GM23338 (cell line): ENCODE measurements around the gene NUP214. TPM values are rescaled to one million over a fixed set of nuclear protein-coding genes. Genes with fewer than 3 reads are reported as not detected.

Source experiments
- ATAC-seq: fragments of 200-7000 bp; cut with Tn5 transposase; 3 replicates; pipeline ENCODE4 v1.9.1; 2020
- DNase-seq: peaks from one replicate; pipeline ENCODE4 v3.0.0-alpha.2; 2015; ENCODE audit warnings: low spot score
- H2AFZ ChIP-seq: fragments of 200-600 bp; sonication (generic); 2 replicates; pipeline ENCODE4 v1.8.0; 2016; ENCODE audit warnings: antibody characterized with exemption, mild to moderate bottlenecking, moderate library complexity
- H3F3A ChIP-seq: fragments of 200-600 bp; sonication (generic); replicated peaks from 2 replicates; pipeline ENCODE4 v1.8.0; 2017; ENCODE audit warnings: antibody characterized with exemption, mixed run types, low read depth
- H3K27ac ChIP-seq: fragments of 200-600 bp; sonication (generic); 2 replicates; pipeline ENCODE4 v1.6.1; 2016; ENCODE audit warnings: low read depth
- H3K27me3 ChIP-seq: fragments of 200-600 bp; sonication (generic); 2 replicates; pipeline ENCODE4 v1.8.0; 2016; ENCODE audit warnings: mild to moderate bottlenecking, mixed run types, moderate library complexity; ENCODE audit not compliant: insufficient read depth
- H3K36me3 ChIP-seq: fragments of 200-600 bp; sonication (generic); 2 replicates; pipeline ENCODE4 v1.8.0; 2016; ENCODE audit warnings: mild to moderate bottlenecking; ENCODE audit not compliant: insufficient read depth
- H3K4me1 ChIP-seq: fragments of 200-600 bp; sonication (generic); 2 replicates; pipeline ENCODE4 v1.8.0; 2016; ENCODE audit warnings: mild to moderate bottlenecking, moderate library complexity; ENCODE audit not compliant: insufficient read depth
- H3K4me2 ChIP-seq: fragments of 200-600 bp; sonication (generic); 2 replicates; pipeline ENCODE4 v1.7.1; 2017; ENCODE audit warnings: mixed run types
- H3K4me3 ChIP-seq: fragments of 200-600 bp; sonication (generic); 2 replicates; pipeline ENCODE4 v1.6.1; 2016; ENCODE audit warnings: mixed run types
- H3K79me2 ChIP-seq: fragments of 200-600 bp; sonication (generic); replicated peaks from 2 replicates; pipeline ENCODE4 v1.8.0; 2017; ENCODE audit warnings: mild to moderate bottlenecking; ENCODE audit not compliant: insufficient read depth
- H3K9me2 ChIP-seq: fragments of 200-600 bp; sonication (generic); 2 replicates; pipeline ENCODE4 v1.8.0; 2017; ENCODE audit not compliant: insufficient read depth
- H4K20me1 ChIP-seq: fragments of 200-600 bp; sonication (generic); replicated peaks from 2 replicates; pipeline ENCODE4 v1.8.0; 2017; ENCODE audit warnings: mild to moderate bottlenecking; ENCODE audit not compliant: insufficient read depth
- H3K27ac Mint-ChIP-seq: 2 replicates; pipeline ENCODE4 v1.8.0; 2020; ENCODE audit warnings: inconsistent platforms, mild to moderate bottlenecking, moderate library complexity, mixed read lengths
- H3K27me3 Mint-ChIP-seq: 3 replicates; pipeline ENCODE4 v1.8.0; 2022; ENCODE audit warnings: low read depth, mild to moderate bottlenecking, moderate library complexity, mixed read lengths, inconsistent platforms; ENCODE audit not compliant: insufficient read depth, poor library complexity
- H3K36me3 Mint-ChIP-seq: 3 replicates; pipeline ENCODE4 v1.8.0; 2021; ENCODE audit warnings: low read depth, mild to moderate bottlenecking, inconsistent platforms, moderate library complexity, mixed read lengths
- H3K4me1 Mint-ChIP-seq: 3 replicates; pipeline ENCODE4 v1.8.0; 2020; ENCODE audit warnings: mild to moderate bottlenecking, inconsistent platforms, mixed read lengths
- H3K4me3 Mint-ChIP-seq: 3 replicates; pipeline ENCODE4 v1.8.0; 2021; ENCODE audit warnings: moderate library complexity, mild to moderate bottlenecking, inconsistent platforms, mixed read lengths
- H3K9me3 Mint-ChIP-seq: 3 replicates; pipeline ENCODE4 v1.8.0; 2020; ENCODE audit warnings: moderate library complexity, mild to moderate bottlenecking, inconsistent platforms, mixed read lengths
- CTCF ChIP-seq, 2 experiments: fragments of 200-600 bp in 1 of 2; sonication (generic) in 1 of 2; conservative IDR thresholded peaks; 2 replicates each; pipeline versions ENCODE4 v1.5.1 to v1.6.1; 2016 to 2017; ENCODE audit warnings: antibody characterized with exemption in 2 of 2, low read depth in 2 of 2, mild to moderate bottlenecking in 2 of 2, moderate library complexity in 1 of 2
- EZH2phosphoT487 ChIP-seq: fragments of 200-600 bp; sonication (generic); IDR thresholded peaks from one replicate; pipeline ENCODE4 v1.8.1; 2018; ENCODE audit warnings: antibody characterized with exemption; ENCODE audit not compliant: unreplicated experiment
- POLR2AphosphoS5 ChIP-seq: IDR thresholded peaks from 2 replicates; pipeline ENCODE4 v1.6.1; 2016; ENCODE audit warnings: antibody characterized with exemption, low read depth
- STAT1 ChIP-seq: IDR thresholded peaks from one replicate; pipeline ENCODE4 v1.6.1; 2016; ENCODE audit warnings: antibody characterized with exemption; ENCODE audit not compliant: unreplicated experiment
- ZNF331 ChIP-seq: fragments of 250-450 bp; sonication (Bioruptor Pico); IDR thresholded peaks from 2 replicates; pipeline ENCODE4 v1.5.0; 2020; ENCODE audit warnings: low read depth, mild to moderate bottlenecking, moderate library complexity
- polyA plus RNA-seq: library from polyadenylated mRNA; unstranded; fragments of >200 nt; fragmentation: Nextera tagmentation; extraction: Ambion mirVana; gene quantifications from 2 replicates; pipeline ENCODE4 v1.2.1, GENCODE V29; 2016
- total RNA-seq: library from RNA; depleted of rRNA; stranded (reverse); fragments of >200 nt; shearing (Covaris generic); gene quantifications from 2 replicates; pipeline ENCODE4 v1.2.3, GENCODE V29; 2014
- TF ChIP-seq, protein P1 (sequence below): IDR thresholded peaks from 2 replicates; pipeline ENCODE4 v1.6.1; 2016; ENCODE audit warnings: antibody characterized with exemption
- TF ChIP-seq, protein P2 (sequence below): IDR thresholded peaks from one replicate; pipeline ENCODE4 v1.6.1; 2018; ENCODE audit warnings: antibody characterized with exemption; ENCODE audit not compliant: unreplicated experiment
- TF ChIP-seq, protein P3 (sequence below): fragments of 250-450 bp; sonication (Bioruptor Pico); IDR thresholded peaks from 2 replicates; pipeline ENCODE4 v1.5.0; 2020; ENCODE audit warnings: mild to moderate bottlenecking, moderate library complexity

Gene NUP214
- total and polyA plus RNA-seq, 2 experiments from 2014 or later, result 36.0 to 57.0 TPM

DNA sequence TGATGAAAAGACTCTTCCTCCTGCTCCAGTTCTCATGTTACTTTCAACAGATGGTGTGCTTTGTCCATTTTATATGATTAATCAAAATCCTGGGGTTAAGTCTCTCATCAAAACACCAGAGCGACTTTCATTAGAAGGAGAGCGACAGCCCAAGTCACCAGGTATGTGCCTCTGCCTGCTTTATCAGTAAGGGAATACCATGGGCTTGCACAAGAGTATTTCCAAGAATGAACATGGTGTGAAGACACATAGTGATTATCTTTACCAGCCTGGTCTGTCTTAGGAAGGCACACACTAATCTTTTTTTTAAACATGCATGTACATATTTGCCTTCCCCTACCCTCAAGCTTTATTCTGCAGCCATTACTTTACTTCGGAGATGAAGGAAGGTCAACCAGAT is 15.2 kb downstream of the NUP214 start (continued):
- TF ChIP-seq, protein P1, sequence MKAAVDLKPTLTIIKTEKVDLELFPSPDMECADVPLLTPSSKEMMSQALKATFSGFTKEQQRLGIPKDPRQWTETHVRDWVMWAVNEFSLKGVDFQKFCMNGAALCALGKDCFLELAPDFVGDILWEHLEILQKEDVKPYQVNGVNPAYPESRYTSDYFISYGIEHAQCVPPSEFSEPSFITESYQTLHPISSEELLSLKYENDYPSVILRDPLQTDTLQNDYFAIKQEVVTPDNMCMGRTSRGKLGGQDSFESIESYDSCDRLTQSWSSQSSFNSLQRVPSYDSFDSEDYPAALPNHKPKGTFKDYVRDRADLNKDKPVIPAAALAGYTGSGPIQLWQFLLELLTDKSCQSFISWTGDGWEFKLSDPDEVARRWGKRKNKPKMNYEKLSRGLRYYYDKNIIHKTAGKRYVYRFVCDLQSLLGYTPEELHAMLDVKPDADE, result no peak
- TF ChIP-seq POLR2AphosphoS5, result no peak
- TF ChIP-seq, protein P2, sequence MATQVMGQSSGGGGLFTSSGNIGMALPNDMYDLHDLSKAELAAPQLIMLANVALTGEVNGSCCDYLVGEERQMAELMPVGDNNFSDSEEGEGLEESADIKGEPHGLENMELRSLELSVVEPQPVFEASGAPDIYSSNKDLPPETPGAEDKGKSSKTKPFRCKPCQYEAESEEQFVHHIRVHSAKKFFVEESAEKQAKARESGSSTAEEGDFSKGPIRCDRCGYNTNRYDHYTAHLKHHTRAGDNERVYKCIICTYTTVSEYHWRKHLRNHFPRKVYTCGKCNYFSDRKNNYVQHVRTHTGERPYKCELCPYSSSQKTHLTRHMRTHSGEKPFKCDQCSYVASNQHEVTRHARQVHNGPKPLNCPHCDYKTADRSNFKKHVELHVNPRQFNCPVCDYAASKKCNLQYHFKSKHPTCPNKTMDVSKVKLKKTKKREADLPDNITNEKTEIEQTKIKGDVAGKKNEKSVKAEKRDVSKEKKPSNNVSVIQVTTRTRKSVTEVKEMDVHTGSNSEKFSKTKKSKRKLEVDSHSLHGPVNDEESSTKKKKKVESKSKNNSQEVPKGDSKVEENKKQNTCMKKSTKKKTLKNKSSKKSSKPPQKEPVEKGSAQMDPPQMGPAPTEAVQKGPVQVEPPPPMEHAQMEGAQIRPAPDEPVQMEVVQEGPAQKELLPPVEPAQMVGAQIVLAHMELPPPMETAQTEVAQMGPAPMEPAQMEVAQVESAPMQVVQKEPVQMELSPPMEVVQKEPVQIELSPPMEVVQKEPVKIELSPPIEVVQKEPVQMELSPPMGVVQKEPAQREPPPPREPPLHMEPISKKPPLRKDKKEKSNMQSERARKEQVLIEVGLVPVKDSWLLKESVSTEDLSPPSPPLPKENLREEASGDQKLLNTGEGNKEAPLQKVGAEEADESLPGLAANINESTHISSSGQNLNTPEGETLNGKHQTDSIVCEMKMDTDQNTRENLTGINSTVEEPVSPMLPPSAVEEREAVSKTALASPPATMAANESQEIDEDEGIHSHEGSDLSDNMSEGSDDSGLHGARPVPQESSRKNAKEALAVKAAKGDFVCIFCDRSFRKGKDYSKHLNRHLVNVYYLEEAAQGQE, result no peak
- TF ChIP-seq EZH2phosphoT487, result no peak

- no peaks in the 10 kb centered on the region for H3K27me3 ChIP-seq
- Mint-ChIP-seq H3K9me3 (no peaks in the 10 kb centered on the region), H3K36me3 (peaks cover 66% of the 10 kb centered on the region), H3K4me1 (no peaks in the 10 kb centered on the region), H3K27ac (no peak overlapping the region), H3K4me3 (no peak overlapping the region), H3K27me3 (peaks cover 2% of the 10 kb centered on the region)
- no peaks in the 10 kb centered on the region for H3F3A ChIP-seq
- no peak overlapping the region for H3K4me2 ChIP-seq
- DNase-seq (no peak), ATAC-seq (no peak)
- peaks cover 57% of the 10 kb centered on the region for H3K36me3 ChIP-seq
- H3K79me2 ChIP-seq, result no peaks in the 10 kb centered on the region
- no peak overlapping the region for H2AFZ ChIP-seq
- no peaks in the 10 kb centered on the region for H3K4me1 ChIP-seq
- H3K27ac ChIP-seq, result no peak overlapping the region
- H4K20me1 ChIP-seq, result peaks cover 14% of the 10 kb centered on the region
- H3K4me3 ChIP-seq, result no peak overlapping the region
- no peaks in the 10 kb centered on the region for H3K9me2 ChIP-seq
- TF ChIP-seq ZNF331, result no peak
- TF ChIP-seq, protein P3, sequence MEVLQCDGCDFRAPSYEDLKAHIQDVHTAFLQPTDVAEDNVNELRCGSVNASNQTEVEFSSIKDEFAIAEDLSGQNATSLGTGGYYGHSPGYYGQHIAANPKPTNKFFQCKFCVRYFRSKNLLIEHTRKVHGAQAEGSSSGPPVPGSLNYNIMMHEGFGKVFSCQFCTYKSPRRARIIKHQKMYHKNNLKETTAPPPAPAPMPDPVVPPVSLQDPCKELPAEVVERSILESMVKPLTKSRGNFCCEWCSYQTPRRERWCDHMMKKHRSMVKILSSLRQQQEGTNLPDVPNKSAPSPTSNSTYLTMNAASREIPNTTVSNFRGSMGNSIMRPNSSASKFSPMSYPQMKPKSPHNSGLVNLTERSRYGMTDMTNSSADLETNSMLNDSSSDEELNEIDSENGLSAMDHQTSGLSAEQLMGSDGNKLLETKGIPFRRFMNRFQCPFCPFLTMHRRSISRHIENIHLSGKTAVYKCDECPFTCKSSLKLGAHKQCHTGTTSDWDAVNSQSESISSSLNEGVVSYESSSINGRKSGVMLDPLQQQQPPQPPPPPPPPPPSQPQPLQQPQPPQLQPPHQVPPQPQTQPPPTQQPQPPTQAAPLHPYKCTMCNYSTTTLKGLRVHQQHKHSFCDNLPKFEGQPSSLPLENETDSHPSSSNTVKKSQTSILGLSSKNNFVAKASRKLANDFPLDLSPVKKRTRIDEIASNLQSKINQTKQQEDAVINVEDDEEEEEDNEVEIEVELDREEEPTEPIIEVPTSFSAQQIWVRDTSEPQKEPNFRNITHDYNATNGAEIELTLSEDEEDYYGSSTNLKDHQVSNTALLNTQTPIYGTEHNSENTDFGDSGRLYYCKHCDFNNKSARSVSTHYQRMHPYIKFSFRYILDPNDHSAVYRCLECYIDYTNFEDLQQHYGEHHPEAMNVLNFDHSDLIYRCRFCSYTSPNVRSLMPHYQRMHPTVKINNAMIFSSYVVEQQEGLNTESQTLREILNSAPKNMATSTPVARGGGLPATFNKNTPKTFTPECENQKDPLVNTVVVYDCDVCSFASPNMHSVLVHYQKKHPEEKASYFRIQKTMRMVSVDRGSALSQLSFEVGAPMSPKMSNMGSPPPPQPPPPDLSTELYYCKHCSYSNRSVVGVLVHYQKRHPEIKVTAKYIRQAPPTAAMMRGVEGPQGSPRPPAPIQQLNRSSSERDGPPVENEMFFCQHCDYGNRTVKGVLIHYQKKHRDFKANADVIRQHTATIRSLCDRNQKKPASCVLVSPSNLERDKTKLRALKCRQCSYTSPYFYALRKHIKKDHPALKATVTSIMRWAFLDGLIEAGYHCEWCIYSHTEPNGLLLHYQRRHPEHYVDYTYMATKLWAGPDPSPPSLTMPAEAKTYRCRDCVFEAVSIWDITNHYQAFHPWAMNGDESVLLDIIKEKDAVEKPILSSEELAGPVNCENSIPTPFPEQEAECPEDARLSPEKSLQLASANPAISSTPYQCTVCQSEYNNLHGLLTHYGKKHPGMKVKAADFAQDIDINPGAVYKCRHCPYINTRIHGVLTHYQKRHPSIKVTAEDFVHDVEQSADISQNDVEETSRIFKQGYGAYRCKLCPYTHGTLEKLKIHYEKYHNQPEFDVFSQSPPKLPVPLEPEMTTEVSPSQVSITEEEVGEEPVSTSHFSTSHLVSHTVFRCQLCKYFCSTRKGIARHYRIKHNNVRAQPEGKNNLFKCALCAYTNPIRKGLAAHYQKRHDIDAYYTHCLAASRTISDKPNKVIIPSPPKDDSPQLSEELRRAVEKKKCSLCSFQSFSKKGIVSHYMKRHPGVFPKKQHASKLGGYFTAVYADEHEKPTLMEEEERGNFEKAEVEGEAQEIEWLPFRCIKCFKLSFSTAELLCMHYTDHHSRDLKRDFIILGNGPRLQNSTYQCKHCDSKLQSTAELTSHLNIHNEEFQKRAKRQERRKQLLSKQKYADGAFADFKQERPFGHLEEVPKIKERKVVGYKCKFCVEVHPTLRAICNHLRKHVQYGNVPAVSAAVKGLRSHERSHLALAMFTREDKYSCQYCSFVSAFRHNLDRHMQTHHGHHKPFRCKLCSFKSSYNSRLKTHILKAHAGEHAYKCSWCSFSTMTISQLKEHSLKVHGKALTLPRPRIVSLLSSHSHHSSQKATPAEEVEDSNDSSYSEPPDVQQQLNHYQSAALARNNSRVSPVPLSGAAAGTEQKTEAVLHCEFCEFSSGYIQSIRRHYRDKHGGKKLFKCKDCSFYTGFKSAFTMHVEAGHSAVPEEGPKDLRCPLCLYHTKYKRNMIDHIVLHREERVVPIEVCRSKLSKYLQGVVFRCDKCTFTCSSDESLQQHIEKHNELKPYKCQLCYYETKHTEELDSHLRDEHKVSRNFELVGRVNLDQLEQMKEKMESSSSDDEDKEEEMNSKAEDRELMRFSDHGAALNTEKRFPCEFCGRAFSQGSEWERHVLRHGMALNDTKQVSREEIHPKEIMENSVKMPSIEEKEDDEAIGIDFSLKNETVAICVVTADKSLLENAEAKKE (CRISPR knock-in tag), result no peak
- no peak for TF ChIP-seq EZH2phosphoT487
- TF ChIP-seq, protein P2, result no peak
- TF ChIP-seq CTCF (conservative IDR thresholded peaks at IDR 0.05; ENCODE audit: low read depth in 2 of 2), result no peak
- TF ChIP-seq POLR2AphosphoS5, result no peak
- TF ChIP-seq STAT1, result no peak
Observed at GRCh38 chr9:131142160-131142559, 16.8 kb downstream of the NUP214 start.
